GM21381 (cell line): ENCODE results near the gene ZFP36L2.
"Not testable (repeated sequence)": the region's sequence is repeated elsewhere in the genome, so short reads cannot be mapped to it uniquely, and the experiment has no call there.

Experiments used
- ATAC-seq: cut with Tn5 transposase; IDR thresholded peaks from one replicate; pipeline ENCODE4 v1.9.1; 2021; ENCODE audit warnings: mild to moderate bottlenecking, moderate library complexity; ENCODE audit not compliant: unreplicated experiment

ZFP36L2 gene

DNA sequence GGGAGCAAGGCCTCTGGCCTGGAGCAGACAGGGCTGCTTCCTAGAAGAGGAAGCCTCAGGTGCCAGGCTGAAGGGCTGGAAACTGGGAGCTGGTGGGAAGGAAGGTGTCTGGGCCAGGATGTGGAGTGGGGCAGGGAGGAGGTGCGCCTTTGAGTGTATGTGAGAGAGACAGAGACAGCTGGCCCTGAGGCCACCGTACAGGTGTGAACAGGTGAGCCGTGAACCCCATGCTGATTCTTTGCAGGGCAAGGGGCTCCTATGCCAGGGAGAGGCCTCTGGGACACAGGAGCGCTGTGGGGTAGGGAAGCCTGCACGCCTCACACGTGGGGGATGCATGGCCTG lies 16.3 kb downstream of the ZFP36L2 start:
- no peak for ATAC-seq

GRCh38 chr2:43209204-43209717 lies 17.1 kb downstream of the ZFP36L2 start:
- ATAC-seq: no peak

DNA sequence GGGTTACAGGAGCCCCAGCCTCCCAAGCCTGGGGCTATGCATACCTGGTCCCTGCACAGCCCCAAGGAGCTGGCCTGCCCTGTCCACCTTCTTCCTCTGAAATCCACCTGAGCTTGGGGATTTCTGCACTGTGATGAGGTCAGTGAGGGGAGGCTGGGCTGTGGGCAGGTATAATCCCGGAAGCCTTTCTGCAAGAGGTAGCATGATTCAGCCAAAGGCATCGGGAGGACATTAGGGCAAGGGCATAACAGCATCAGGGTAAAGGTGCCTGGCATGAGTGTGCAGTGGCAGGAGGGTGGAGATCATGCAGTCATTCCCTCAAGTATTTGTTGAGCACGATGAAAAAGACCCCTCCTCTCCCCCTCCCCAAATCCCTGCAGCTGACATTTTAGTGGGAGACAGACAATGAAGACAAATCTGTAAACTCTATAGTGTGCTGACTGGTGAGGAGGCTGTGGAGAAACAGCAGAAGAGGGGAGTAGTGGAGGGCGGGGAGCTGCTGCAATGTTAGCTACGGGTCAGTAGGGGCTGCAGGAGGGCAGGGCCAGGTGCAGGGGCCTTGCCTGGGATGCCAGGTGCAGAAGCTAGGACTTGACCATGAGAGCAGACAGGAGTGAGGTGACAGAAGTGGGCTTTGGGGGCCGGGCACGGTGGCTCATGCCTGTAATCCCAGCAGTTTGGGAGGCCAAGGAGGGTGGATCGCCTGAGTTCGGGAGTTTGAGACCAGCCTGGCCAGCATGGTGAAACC lies 18.7 kb downstream of the ZFP36L2 start:
- no peak for ATAC-seq

DNA sequence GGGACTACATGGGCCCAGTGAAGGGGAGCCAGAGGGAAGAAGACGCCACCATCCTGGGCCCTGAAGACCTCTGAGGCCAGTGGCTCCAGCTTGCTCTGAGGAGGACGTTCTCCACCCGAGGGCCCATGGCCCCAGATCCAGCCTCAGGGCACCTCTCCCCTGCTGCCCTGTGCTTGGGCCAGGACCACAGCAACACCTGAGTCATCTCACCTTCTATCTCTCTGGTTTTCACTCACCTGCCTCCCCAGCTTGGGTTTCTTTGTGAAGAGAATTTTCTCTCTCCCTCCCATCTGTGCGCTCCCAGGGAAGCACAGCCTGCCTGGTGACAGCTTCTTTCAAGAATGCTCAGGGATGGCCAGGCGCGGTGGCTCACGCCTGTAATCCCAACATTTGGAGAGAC lies 19.8 kb downstream of the ZFP36L2 start:
- no peak for ATAC-seq

DNA sequence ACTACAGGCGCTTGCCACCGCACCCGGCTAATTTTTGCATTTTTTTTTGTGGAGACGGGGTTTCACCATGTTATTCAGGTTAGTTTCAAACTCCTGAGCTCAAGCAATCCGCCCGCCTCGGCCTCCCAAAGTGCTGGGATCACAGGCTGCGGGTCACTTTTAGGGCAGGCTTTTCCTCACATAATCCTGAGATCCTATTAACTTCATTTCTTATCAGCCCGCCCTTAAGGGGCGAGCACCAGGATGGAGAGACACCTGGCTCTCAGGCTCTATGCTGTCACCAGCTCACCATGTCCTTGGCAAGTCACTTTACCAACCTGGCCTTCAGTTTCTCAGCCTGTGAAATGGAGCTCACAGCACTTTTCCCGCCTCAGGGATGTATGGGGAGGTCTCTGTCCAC lies 23.0 kb downstream of the ZFP36L2 start:
- no peak for ATAC-seq

DNA sequence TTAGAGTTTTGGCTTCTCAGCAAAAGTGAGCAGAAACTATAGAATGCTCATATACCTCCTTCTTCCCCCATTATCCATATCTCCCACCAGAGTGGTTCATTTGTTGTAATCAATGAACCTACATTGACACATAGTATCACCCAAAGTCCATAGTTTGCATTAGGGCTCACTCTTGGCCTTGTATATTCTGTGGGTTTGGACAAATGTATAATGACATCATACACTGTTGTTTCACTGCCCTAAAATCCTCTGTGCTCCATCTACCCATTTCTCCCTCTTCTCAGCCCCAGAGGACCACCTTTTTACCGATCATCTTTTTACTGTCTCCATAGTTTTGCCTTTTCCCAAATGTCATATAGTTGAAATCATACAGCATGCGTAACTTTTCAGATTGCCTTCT lies 24.1 kb downstream of the ZFP36L2 start:
- no peak for ATAC-seq

- ATAC-seq: no peak
Measured at GRCh38 chr2:43201497-43201896, 24.9 kb downstream of the ZFP36L2 start.

DNA sequence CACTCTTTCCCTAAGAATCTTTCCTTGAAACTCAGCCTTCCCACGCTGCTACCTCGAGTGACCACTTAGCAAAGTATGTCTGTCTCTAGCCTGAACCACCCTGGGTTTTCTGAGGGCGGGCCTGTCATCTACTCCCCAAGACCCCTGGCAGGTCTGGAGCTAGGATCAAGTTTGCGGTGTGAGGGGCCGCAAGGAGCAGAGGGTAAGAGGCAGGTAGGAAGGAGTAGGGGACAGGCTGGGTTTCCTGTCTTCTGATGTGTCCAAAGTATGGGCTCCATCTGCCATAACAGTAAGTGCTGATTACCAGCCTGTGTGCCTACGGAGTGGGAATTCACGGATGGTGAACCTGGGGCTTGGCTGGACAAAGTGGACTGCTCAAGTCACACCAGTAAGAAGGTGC lies 25.4 kb downstream of the ZFP36L2 start:
- ATAC-seq: no peak

- no peak for ATAC-seq
Measured at GRCh38 chr2:43199492-43200488, 26.6 kb downstream of the ZFP36L2 start.

DNA sequence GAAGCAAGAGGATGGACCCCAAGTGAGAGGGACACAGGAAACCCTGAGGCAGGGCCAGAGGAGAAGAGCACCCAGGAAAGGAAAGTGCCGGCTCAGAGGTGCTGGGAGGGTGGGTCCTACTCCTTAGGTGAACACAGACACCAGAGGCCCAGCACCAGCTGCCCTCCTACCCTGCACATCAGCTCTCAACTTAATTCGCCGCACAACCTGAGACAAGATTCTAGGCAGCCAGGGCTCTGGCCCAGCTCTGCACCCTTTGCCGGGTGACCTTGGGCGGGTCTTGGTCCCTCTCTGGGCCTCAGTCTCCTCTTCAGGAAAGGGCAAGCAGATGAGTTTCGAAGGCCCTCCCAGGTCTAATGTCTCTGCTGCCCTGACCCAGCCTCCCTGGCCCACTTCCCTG lies 28.1 kb downstream of the ZFP36L2 start:
- no peak for ATAC-seq

DNA sequence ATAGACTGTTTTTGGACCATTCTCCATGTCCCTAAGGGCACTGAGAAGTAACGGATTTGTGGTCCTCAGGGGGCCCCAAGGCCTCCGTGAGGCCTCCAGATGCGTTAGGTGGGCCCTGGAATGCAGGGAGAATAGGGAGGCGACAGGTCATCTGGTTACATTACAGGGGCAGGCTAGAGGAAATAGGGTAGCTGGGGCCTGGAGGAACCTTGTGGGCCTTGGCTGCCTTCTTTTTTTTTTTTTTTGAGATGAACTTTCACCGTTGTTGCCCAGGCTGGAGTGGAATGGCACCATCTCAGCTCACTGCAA lies 28.9 kb downstream of the ZFP36L2 start:
- ATAC-seq: no peak

DNA sequence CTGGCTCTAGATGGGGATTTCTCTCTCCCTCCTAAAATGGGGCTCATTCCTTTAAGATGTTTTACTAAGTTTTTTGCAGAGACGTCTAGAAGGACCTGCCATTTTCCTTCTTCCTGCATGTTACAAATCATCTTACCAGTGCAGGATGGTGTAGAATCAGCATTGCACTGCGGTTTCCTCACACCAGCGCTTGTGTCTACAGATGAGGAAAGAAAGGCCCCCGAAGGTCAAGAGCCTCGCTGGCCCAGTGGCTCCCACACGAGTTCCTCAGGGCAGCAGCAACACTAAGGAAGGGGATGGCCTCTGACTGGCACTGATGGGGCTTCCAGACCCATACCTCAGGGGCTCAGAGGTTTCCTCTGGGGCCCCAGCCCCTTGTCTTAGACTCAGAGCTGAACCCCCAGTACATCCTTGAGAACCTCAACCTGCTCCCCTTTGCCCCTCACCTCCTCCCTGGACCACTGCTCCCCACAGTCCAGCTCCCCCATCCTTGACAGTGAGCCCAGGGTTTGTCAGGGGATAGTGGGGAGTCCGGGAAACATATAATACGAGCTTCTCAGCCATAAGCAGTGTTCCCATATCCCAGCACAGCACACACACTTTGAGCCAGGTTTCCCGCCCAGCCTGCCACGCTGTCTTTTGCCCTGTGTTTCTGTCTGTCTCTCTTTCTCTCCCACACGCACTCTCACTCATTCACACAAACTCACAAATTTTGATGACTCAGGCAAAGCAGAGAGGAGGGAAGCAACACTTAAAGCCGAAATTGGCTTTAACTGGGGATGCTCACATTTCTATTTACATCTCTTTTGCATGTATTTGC lies 29.4 kb downstream of the ZFP36L2 start:
- ATAC-seq: no peak

DNA sequence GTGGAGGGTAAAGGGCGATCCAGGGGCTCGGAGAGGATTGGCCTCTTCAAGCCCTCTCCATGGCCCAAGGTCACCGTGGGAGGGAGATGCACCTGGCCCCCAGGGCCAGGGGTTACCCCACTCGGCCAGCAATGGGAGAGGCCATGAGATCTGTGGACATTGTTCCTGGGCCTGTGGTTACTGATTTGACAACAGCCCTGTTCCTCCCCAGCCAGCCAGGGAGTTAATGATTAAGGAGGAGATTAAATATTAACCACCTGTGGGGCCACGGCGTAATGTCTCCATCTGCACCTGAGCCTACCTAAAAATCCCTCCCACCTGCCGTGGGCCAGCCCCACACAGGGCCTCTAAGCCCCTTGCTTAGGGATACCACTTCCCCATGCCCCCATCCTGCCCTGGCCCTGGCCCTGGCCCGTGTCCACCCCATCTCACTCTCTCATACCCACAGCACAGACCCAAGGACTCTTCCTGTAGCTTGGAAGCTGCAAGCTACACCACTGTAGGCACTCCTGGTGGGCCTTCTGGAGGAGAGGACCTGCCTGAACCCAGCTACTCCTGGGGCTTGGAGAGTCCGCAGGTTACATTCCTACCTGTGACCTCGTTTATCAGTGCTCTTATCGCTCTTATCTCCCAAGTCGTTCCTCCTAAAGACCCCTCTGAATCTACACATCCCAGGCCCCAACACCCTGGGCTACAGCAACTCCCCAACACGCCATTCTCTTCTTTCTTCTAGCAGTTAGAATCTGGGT lies 32.1 kb downstream of the ZFP36L2 start:
- peak; percentile 52 for ATAC-seq

GRCh38 chr2:43193652-43194120 lies 32.7 kb downstream of the ZFP36L2 start:
- no peak for ATAC-seq

DNA sequence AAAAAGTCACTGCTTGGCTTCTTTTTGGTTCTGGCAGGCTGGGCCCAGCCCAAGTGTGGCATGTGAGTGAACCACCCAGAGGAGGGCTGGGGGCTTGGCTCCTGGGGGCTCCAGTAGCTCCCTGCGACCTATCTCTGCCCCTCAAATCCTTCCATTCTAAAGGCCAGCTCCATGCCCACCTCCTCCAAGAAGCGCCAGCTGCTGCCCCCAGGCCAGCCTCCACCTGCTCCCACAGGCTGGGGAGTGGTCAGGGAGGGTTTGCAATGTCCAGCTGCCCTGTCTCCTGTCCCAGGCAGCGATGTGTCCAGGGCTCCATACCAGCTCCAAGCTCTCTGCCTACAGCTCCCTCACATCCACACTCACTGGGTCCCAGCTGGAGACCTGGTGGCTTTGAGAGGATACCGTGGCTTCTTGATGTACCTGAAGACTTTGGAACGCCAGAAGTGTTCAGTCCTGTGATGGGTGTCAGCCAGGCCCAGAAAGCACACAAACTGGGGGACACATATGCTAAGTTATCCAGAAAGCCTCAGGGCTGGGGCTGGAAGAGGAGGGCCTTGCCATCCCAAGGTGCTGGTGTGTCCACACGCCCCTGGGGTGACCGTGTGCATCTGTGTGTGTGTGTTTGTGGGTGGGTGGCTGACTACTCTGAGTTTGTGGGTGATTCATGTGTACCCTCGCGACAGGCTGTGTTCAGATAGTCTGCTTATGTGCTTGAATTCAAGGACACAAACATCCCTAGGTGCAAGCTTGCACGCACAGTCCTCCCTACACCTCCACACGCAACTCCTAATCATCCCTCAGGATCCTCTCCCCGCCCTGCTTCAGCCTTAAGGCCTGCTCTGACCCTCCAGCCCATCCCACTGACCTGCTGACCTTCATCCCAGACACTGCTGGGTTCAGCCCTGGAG lies 33.4 kb downstream of the ZFP36L2 start:
- no peak for ATAC-seq

DNA sequence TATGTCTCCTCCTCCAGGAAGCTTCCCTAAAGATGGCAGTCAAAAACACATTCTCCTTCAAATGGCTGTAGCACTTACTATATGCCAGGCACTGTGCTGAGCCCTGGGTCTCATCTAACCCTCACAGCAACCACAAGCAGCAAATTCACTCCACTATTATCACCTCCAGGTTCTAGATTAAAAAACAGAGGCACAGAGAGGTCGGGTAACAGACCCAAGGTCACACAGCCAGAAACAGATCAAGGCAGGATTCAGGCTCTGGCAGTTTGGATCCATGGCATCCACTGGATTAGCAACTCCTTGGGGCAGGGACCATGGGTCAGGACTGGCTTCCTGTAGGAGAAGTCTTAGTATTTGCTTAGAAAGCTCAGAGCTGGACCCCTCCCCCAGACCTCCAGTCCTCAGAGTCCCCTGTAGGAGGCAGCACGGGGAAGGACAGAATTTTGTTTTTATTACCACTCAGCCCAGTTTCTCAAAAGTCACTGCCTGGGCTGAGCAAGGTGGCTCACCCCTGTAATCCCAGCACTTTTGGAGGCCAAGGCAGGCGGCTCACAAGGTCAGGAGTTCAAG lies 34.4 kb downstream of the ZFP36L2 start:
- ATAC-seq: no peak

- ATAC-seq: no peak
Measured at GRCh38 chr2:43190311-43191052, 35.9 kb downstream of the ZFP36L2 start.

- ATAC-seq: not testable (repeated sequence)
Measured at GRCh38 chr2:43189861-43190260, 36.5 kb downstream of the ZFP36L2 start.
